ENCODE measurements around the gene IL10RB.

The IL10RB gene

DNA sequence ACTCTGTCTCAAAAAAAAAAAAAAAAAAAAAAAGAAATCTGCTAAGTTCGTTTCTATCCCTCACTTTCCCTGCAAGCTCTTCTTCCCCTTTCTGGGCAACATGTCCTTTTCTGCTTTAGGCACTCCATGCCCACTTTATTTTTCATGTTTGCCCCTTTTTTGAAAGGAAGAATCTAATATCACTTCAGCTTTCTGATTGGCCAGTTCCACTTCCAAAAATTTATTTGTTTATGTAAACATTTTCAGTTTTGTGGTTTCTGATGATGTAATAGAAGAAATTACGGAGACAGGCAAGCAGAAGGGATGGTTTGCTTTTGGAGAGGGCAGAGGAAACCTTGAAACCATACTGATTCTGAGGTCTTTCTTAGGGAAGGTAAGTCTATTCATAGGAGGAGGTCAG is 73.8 kb downstream of the IL10RB start:
- DNase-seq = peak; percentile 25

DNA sequence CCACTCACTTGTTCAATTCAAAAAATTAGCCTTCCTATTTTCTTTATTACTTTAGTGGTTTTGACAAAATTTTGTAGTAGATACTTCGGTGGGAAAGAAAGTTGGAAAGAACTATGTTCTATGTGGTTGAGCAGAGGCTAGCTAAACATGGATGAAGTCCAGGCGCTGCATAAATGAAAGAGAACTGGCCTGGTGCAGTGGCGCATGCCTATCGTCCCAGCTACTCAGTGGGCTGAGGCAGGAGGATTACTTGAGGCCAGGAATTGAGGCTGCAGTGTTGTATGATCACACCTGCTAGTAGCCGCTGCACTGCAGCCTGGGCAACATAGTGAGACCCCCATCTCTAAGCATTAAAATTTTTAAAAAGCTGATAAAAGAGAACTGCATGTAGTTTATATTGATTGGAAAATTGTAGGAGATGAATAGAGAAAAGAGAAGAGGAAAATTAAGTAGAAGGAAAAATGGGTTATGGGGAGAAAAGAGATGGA is 79.6 kb downstream of the IL10RB start:
- DNase-seq = no peak

Measured in MV-4-11 (cell line).